Osteoblast (primary cell): ENCODE results near the gene B3GNT9. TPM values are rescaled to one million over a fixed set of nuclear protein-coding genes. Genes with fewer than 3 reads are reported as not detected.

Experiments
- DNase-seq: peaks from one replicate; pipeline ENCODE4 v3.0.0; 2011; ENCODE audit warnings: low spot score, mixed read lengths; ENCODE audit not compliant: insufficient read length; ENCODE audit errors: missing footprints
- H2AFZ ChIP-seq: 2 replicates; pipeline ENCODE4 v1.6.0; 2011; ENCODE audit warnings: mild to moderate bottlenecking, low read length
- H3K27ac ChIP-seq: 2 replicates; pipeline ENCODE4 v1.5.1; 2011; ENCODE audit warnings: mild to moderate bottlenecking, low read depth, low read length, moderate library complexity
- H3K27me3 ChIP-seq: 2 replicates; pipeline ENCODE4 v1.6.0; 2012; ENCODE audit warnings: mild to moderate bottlenecking, control low read depth, inconsistent platforms, low read length, moderate library complexity; ENCODE audit not compliant: insufficient read depth
- H3K36me3 ChIP-seq: 2 replicates; pipeline ENCODE4 v1.5.1; 2011; ENCODE audit warnings: mild to moderate bottlenecking, low read length, control low read depth, moderate library complexity; ENCODE audit not compliant: insufficient read depth
- H3K4me1 ChIP-seq: 2 replicates; pipeline ENCODE4 v1.5.1; 2011; ENCODE audit warnings: mild to moderate bottlenecking, low read length, control low read depth, moderate library complexity; ENCODE audit not compliant: insufficient read depth
- H3K4me2 ChIP-seq: 2 replicates; pipeline ENCODE4 v1.6.0; 2011; ENCODE audit warnings: mild to moderate bottlenecking, low read length; ENCODE audit not compliant: insufficient read depth
- H3K4me3 ChIP-seq: fragments of 200-600 bp; sonication (generic); 3 replicates; pipeline ENCODE4 v1.5.1; 2012; ENCODE audit warnings: mild to moderate bottlenecking, low read length, inconsistent platforms; ENCODE audit not compliant: insufficient read depth
- H3K79me2 ChIP-seq: 2 replicates; pipeline ENCODE4 v1.6.0; 2012; ENCODE audit warnings: mild to moderate bottlenecking, low read length, control low read depth, inconsistent platforms; ENCODE audit not compliant: insufficient read depth
- H3K9me3 ChIP-seq: 2 replicates; pipeline ENCODE4 v1.5.1; 2011; ENCODE audit warnings: low read depth, low read length, control low read depth
- H4K20me1 ChIP-seq: 2 replicates; pipeline ENCODE4 v1.6.0; 2012; ENCODE audit warnings: mild to moderate bottlenecking, low read length, control low read depth; ENCODE audit not compliant: insufficient read depth
- total RNA-seq: library from RNA; depleted of rRNA; stranded (reverse); fragments of >200 nt; gene quantifications from 2 replicates; pipeline ENCODE4 v1.2.3, GENCODE V29; 2012
- TF ChIP-seq, protein P1 (sequence below): IDR thresholded peaks from 2 replicates; pipeline ENCODE4 v1.5.1; 2011; ENCODE audit warnings: mild to moderate bottlenecking, low read depth, low read length, moderate library complexity; ENCODE audit errors: extremely low read depth

The B3GNT9 gene
- total RNA-seq, 1 donor = 58.6 TPM

DNA sequence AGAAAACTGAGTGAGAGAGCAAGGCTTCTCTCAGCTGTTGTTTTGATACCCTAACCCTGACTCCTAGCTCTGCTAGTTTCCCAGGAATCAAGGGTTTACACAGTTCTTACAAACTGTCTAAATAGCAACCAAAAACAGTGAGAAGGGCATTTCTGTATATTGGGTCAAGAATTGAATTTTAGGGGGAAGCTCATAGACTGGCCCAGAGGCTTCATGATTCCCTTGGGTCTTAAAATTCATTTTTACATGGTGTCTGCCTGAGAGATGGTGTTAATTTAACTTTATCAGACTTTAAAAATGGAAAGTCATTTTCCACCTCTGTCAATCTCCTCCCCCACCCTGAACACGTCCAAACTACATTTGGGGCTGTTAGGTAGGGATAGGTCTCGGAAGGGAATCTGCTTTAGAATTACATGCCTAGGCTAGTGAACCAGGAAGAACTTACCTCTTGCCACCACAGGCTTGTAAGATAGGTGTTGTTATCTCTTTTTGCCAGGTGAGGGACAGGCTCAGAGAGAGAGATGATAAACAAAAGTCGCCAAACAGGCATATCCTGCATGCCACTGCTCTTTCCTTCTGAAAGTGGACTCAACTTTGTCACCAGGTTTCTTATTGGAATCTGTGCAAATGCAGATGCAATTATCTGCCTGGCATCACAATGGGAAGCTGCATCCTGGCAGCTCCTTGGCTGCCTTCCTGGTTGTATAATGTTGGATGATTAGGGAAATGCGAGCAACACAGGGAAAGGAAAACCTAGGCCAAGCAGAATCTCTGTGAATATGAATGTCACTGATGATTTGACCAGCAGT lies 38.0 kb downstream of the B3GNT9 start:
- TF ChIP-seq, protein P1, sequence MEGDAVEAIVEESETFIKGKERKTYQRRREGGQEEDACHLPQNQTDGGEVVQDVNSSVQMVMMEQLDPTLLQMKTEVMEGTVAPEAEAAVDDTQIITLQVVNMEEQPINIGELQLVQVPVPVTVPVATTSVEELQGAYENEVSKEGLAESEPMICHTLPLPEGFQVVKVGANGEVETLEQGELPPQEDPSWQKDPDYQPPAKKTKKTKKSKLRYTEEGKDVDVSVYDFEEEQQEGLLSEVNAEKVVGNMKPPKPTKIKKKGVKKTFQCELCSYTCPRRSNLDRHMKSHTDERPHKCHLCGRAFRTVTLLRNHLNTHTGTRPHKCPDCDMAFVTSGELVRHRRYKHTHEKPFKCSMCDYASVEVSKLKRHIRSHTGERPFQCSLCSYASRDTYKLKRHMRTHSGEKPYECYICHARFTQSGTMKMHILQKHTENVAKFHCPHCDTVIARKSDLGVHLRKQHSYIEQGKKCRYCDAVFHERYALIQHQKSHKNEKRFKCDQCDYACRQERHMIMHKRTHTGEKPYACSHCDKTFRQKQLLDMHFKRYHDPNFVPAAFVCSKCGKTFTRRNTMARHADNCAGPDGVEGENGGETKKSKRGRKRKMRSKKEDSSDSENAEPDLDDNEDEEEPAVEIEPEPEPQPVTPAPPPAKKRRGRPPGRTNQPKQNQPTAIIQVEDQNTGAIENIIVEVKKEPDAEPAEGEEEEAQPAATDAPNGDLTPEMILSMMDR = no peak
- Histone ChIP-seq H2AFZ (no peak overlapping the region), H3K36me3 (peaks cover 12% of the 10 kb centered on the region), H3K4me3 (no peak overlapping the region), H3K79me2 (peaks cover 72% of the 10 kb centered on the region), H3K27me3 (no peaks in the 10 kb centered on the region), H3K9me3 (no peaks in the 10 kb centered on the region), H3K27ac (no peak overlapping the region), H4K20me1 (no peaks in the 10 kb centered on the region), H3K4me2 (no peak overlapping the region), H3K4me1 (peaks cover 40% of the 10 kb centered on the region)
- no peak for DNase-seq

GRCh38 chr16:67111951-67112444 lies 38.8 kb downstream of the B3GNT9 start:
- no peak overlapping the region for H3K27ac ChIP-seq
- TF ChIP-seq, protein P1 = no peak
- no peak for DNase-seq
- H3K4me3 ChIP-seq = no peak overlapping the region
- peaks cover 40% of the 10 kb centered on the region for H3K4me1 ChIP-seq
- no peaks in the 10 kb centered on the region for H4K20me1 ChIP-seq
- H3K27me3 ChIP-seq = no peaks in the 10 kb centered on the region
- no peaks in the 10 kb centered on the region for H3K9me3 ChIP-seq
- H2AFZ ChIP-seq = no peak overlapping the region
- peaks cover 64% of the 10 kb centered on the region for H3K79me2 ChIP-seq
- no peak overlapping the region for H3K4me2 ChIP-seq
- H3K36me3 ChIP-seq = peaks cover 12% of the 10 kb centered on the region

- TF ChIP-seq, protein P1 = no peak
Observed at GRCh38 chr16:67109407-67110135, 41.2 kb downstream of the B3GNT9 start, which contains the start of gene PHAF1. Gene PHAF1 (plus strand): TSS chr16:67109941. CDS start chr16:67110176, 235 bp downstream.

More at GRCh38 chr16:67109407-67110135, 41.2 kb downstream of the B3GNT9 start, which contains the start of gene PHAF1:
- H3K4me1 ChIP-seq = peaks cover 17% of the 10 kb centered on the region
- H3K9me3 ChIP-seq = no peaks in the 10 kb centered on the region
- peak within 1 kb of the TSS; percentile 70 for H3K27ac ChIP-seq
- H3K36me3 ChIP-seq = peaks cover 5% of the 10 kb centered on the region
- DNase-seq = peak; percentile 99
- H3K4me3 ChIP-seq = peak within 1 kb of the TSS; percentile 93
- no peaks in the 10 kb centered on the region for H4K20me1 ChIP-seq
- H3K27me3 ChIP-seq = no peaks in the 10 kb centered on the region
- H3K4me2 ChIP-seq = peak within 1 kb of the TSS; percentile 85
- peak within 1 kb of the TSS; percentile 87 for H2AFZ ChIP-seq
- peaks cover 45% of the 10 kb centered on the region for H3K79me2 ChIP-seq
